CD4-positive, CD25-positive, alpha-beta regulatory T cell (primary cell): ENCODE results near the gene GAGE12J. TPM values are rescaled to one million over a fixed set of nuclear protein-coding genes. Genes with fewer than 3 reads are reported as not detected.

Source experiments
- ATAC-seq, 2 donors: fragments of 150-1000 bp; cut with Tn5 transposase; one replicate each; pipeline ENCODE4 v1.10.0; 2021; ENCODE audit warnings: low read depth in 2 of 2, moderate number of reproducible peaks in 2 of 2, moderate library complexity in 1 of 2
- DNase-seq, 3 donors: peaks; one replicate each; pipeline versions ENCODE4 v3.0.0 to v3.0.0-alpha.2; 2012 to 2022; ENCODE audit warnings: mixed read lengths in 1 of 3
- H3K27ac ChIP-seq: one replicate; pipeline ENCODE4 v1.7.0; 2013; ENCODE audit warnings: mild to moderate bottlenecking, low read length; ENCODE audit not compliant: insufficient read depth, poor library complexity, severe bottlenecking
- H3K27me3 ChIP-seq: one replicate; pipeline ENCODE4 v1.7.0; 2013; ENCODE audit warnings: low read length; ENCODE audit not compliant: control insufficient read depth, insufficient read depth
- H3K36me3 ChIP-seq: one replicate; pipeline ENCODE4 v1.7.0; 2013; ENCODE audit warnings: mild to moderate bottlenecking, low read length, moderate library complexity; ENCODE audit not compliant: control insufficient read depth, insufficient read depth
- H3K4me1 ChIP-seq: 2 replicates; pipeline ENCODE4 v1.7.0; 2013; ENCODE audit warnings: mild to moderate bottlenecking, low read length; ENCODE audit not compliant: insufficient read depth, control insufficient read depth, poor library complexity, severe bottlenecking
- H3K4me3 ChIP-seq: one replicate; pipeline ENCODE4 v1.7.0; 2013; ENCODE audit warnings: low read depth, mild to moderate bottlenecking, low read length, moderate library complexity
- H3K9me3 ChIP-seq, 2 experiments: 1 replicate in 1 of 2; 2 replicates in 1 of 2; pipeline ENCODE4 v1.7.0; 2013; ENCODE audit warnings: low read length in 2 of 2, mild to moderate bottlenecking in 1 of 2, moderate library complexity in 1 of 2; ENCODE audit not compliant: control insufficient read depth in 2 of 2
- H3K27ac Mint-ChIP-seq, 3 donors: one replicate each; pipeline ENCODE4 v1.8.0; 2020 to 2022; ENCODE audit warnings: mild to moderate bottlenecking in 3 of 3, mixed read lengths in 3 of 3, moderate library complexity in 2 of 3
- H3K27me3 Mint-ChIP-seq: one replicate; pipeline ENCODE4 v1.8.0; 2022; ENCODE audit warnings: mild to moderate bottlenecking, mixed read lengths
- H3K36me3 Mint-ChIP-seq: one replicate; pipeline ENCODE4 v1.8.0; 2020; ENCODE audit warnings: mixed read lengths
- H3K4me1 Mint-ChIP-seq, 4 donors: one replicate each; pipeline ENCODE4 v1.8.0; 2020 to 2022; ENCODE audit warnings: mixed read lengths in 4 of 4, mild to moderate bottlenecking in 1 of 4
- H3K4me3 Mint-ChIP-seq, 4 donors: one replicate each; pipeline ENCODE4 v1.8.0; 2020 to 2022; ENCODE audit warnings: mild to moderate bottlenecking in 4 of 4, mixed read lengths in 4 of 4, moderate library complexity in 3 of 4
- H3K9me3 Mint-ChIP-seq, 7 donors: one replicate each; pipeline ENCODE4 v1.8.0; 2020 to 2022; ENCODE audit warnings: mixed read lengths in 7 of 7, mild to moderate bottlenecking in 3 of 7, moderate library complexity in 2 of 7
- polyA plus RNA-seq, 4 donors: library from polyadenylated mRNA; unstranded; fragments of 300-500 nt; fragmentation: Illumina TruSeq; gene quantifications; one replicate each; pipeline ENCODE4 v1.2.3, GENCODE V29; 2021
- total RNA-seq: library from RNA; stranded (reverse); gene quantifications from one replicate; pipeline ENCODE4 v1.2.3, GENCODE V29; 2022

Gene GAGE12J
- total and polyA plus RNA-seq, 5 donors from 2014 or later, result not detected

DNA sequence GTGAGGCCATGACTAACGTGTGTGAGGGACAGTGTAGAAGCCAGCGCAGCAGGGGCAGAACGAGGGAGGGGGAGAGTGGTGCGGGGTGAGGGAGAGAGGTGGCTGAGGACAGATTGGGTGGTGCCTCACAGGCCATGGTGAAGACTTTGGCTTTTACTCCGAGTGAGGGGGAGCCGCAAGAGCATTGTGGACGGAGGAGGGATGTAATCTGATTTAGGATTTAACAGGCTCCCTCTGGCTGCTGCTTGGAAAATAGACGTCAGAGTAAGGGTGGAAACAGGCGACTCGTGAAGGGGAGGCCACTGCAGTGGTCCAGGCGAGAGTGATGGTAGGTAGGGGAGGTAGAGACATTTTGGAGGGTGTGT is 39.2 kb upstream of the GAGE12J start:
- Histone ChIP-seq H3K27ac (peak overlapping the region; percentile 49), H3K9me3 (no peaks in the 10 kb centered on the region), H3K4me3 (peak overlapping the region; percentile 19), H3K4me1 (peaks cover 50% of the 10 kb centered on the region), H3K27me3 (no peaks in the 10 kb centered on the region), H3K36me3 (no peaks in the 10 kb centered on the region)
- Mint-ChIP-seq H3K27ac (peak overlapping the region; percentile 89 to 99 (median 92)), H3K27me3 (no peaks in the 10 kb centered on the region), H3K36me3 (peaks cover 5% of the 10 kb centered on the region), H3K9me3 (no peaks in the 10 kb centered on the region), H3K4me1 (peaks cover 16 to 66% (median 34%) of the 10 kb centered on the region in 4 donors), H3K4me3 (peak overlapping the region in 3 of 4 donors; percentile 73)
- peak; percentile 17 to 20 for ATAC-seq
- peak in 1 of 3 donors; percentile 42 for DNase-seq

DNA sequence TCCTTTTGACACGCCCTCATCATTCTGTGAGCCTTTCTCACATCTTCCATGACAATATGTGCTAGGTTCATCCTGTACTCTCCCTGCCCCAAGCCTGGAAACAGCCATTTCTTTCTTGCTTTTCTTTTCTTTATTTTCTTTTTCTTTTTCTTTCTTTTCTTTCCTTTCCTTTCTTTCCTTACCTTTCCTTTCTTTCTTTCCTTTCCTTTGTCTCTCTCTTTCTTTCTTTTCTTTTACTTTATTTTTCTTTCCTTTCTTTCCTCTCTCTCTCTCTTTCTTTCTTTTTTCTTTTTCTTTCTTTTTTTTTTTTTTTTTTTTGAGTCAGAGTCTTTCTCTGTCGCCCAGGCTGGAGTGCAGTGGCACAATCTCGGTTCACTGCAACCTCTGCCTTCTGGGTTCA is 37.6 kb upstream of the GAGE12J start:
- peaks cover 46% of the 10 kb centered on the region for H3K4me1 ChIP-seq
- no peak for ATAC-seq
- Mint-ChIP-seq H3K4me3 (no peak overlapping the region), H3K4me1 (peaks cover 8 to 66% (median 31%) of the 10 kb centered on the region in 4 donors), H3K27ac (peak overlapping the region in 1 of 3 donors; percentile 79), H3K9me3 (no peaks in the 10 kb centered on the region), H3K36me3 (peaks cover 5% of the 10 kb centered on the region), H3K27me3 (no peaks in the 10 kb centered on the region)
- H3K27ac ChIP-seq, result peak overlapping the region; percentile 49
- H3K9me3 ChIP-seq, result no peaks in the 10 kb centered on the region
- H3K4me3 ChIP-seq, result no peak overlapping the region
- no peak for DNase-seq
- no peaks in the 10 kb centered on the region for H3K36me3 ChIP-seq
- H3K27me3 ChIP-seq, result no peaks in the 10 kb centered on the region

DNA sequence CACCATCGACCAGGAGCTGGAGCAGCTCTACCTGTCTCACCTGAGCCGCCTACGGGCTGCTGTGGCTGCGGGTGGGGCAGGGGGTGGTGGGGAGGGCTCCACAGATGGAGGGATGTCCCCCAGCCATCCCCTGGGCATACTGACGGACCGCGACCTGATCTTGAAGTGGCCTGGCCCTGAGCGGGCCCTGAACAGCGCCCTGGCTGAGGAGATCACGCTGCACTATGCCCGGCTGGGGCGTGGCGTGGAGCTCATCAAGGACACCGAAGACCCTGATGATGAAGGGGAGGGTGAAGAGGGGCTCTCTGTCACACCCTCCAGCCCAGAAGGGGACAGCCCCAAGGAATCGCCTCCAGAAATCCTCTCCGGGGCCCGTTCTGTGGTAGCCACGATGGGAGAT is 35.7 kb upstream of the GAGE12J start:
- Histone ChIP-seq H3K36me3 (no peaks in the 10 kb centered on the region), H3K4me1 (peaks cover 38% of the 10 kb centered on the region), H3K4me3 (no peak overlapping the region), H3K9me3 (no peaks in the 10 kb centered on the region), H3K27me3 (no peaks in the 10 kb centered on the region), H3K27ac (peak overlapping the region; percentile 14)
- no peaks in the 10 kb centered on the region for H3K27me3 Mint-ChIP-seq
- DNase-seq (no peak), ATAC-seq (no peak)
- H3K9me3 Mint-ChIP-seq, result no peaks in the 10 kb centered on the region
- H3K4me3 Mint-ChIP-seq, result no peak overlapping the region
- peaks cover 11 to 65% (median 22%) of the 10 kb centered on the region in 4 donors for H3K4me1 Mint-ChIP-seq
- H3K36me3 Mint-ChIP-seq, result peaks cover 5% of the 10 kb centered on the region
- H3K27ac Mint-ChIP-seq, result peak overlapping the region in 1 of 3 donors; percentile 79

DNA sequence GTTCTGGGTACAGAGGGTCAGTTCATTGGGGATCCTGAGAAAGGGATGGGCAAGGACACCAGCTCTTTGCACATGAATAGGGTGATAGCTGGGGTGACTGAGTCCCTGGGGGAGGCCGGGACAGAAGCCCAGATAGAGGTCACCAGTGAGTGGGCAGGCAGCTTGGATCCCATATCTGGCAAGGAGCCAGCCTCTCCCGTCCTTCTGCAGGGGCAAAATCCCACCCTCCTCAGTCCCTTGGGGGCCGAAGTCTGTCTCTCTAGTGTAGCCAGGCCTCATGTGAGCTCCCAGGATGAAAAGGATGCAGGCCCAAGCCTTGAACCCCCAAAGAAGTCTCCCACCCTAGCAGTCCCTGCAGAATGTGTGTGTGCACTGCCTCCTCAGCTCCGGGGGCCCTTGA is 35.3 kb upstream of the GAGE12J start:
- H3K27me3 ChIP-seq, result no peaks in the 10 kb centered on the region
- no peak for ATAC-seq
- H3K27me3 Mint-ChIP-seq, result no peaks in the 10 kb centered on the region

DNA sequence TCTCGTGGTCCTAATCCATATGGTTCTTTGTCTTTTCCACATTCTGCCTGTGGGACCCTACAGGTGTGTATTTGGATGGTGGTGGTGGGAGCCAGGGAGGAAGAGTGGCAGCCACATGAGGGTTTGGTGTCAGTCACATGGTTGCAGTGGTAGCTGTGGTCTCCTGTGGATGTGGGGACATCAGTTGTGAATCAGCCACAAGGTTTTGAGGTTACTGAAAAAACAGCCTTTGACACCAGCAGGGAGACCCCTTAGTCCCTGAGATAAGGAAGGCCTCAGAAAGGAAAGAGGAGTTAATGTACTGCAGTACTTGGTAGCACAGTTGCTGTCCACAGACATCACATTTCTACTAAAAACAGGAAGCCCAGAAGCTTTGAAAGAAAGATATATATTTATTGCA is 34.2 kb upstream of the GAGE12J start:
- Histone ChIP-seq H3K4me1 (peaks cover 40% of the 10 kb centered on the region), H3K4me3 (peak overlapping the region; percentile 19), H3K9me3 (no peaks in the 10 kb centered on the region), H3K27ac (peak overlapping the region; percentile 47), H3K36me3 (no peaks in the 10 kb centered on the region), H3K27me3 (no peaks in the 10 kb centered on the region)
- peak overlapping the region; percentile 7 to 78 (median 54) for H3K4me3 Mint-ChIP-seq
- H3K27ac Mint-ChIP-seq, result peak overlapping the region; percentile 35 to 81 (median 36)
- no peaks in the 10 kb centered on the region for H3K9me3 Mint-ChIP-seq
- DNase-seq (peak in 1 of 3 donors; percentile 41), ATAC-seq (peak in 1 of 2 donors; percentile 13)
- H3K27me3 Mint-ChIP-seq, result no peaks in the 10 kb centered on the region
- peaks cover 1% of the 10 kb centered on the region for H3K36me3 Mint-ChIP-seq
- H3K4me1 Mint-ChIP-seq, result peaks cover 5 to 64% (median 19%) of the 10 kb centered on the region in 4 donors

More for the DNA sequence above, 35.3 kb upstream of the GAGE12J start:
- Histone ChIP-seq H3K36me3 (no peaks in the 10 kb centered on the region), H3K27ac (no peak overlapping the region), H3K4me1 (peaks cover 36% of the 10 kb centered on the region), H3K4me3 (no peak overlapping the region), H3K9me3 (no peaks in the 10 kb centered on the region)
- DNase-seq, result no peak
- Mint-ChIP-seq H3K36me3 (peaks cover 5% of the 10 kb centered on the region), H3K4me3 (no peak overlapping the region), H3K4me1 (peaks cover 11 to 65% (median 21%) of the 10 kb centered on the region in 4 donors), H3K9me3 (no peaks in the 10 kb centered on the region), H3K27ac (peak overlapping the region in 1 of 3 donors; percentile 79)

DNA sequence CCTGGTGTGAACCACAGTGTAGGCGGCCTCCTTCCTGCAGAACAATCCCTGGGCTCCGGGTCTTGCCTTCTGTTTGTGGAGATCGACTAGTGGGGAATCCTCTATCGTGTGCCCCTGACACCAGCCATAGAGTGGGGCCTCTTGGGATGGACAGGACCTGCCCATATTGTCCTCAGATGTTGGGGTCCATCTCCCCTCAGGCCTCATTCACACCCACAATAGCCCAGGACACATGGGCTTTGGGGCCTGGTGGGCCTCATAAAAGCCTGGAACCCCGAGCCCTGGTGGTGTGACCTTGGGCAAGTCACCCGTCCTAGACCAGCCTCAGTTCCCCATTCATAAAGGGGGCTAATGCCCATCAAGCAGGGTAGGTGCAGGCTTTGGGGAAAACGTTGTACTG is 31.6 kb upstream of the GAGE12J start:
- no peak for ATAC-seq
- H3K27me3 ChIP-seq, result no peaks in the 10 kb centered on the region
- no peak overlapping the region for H3K4me3 Mint-ChIP-seq

DNA sequence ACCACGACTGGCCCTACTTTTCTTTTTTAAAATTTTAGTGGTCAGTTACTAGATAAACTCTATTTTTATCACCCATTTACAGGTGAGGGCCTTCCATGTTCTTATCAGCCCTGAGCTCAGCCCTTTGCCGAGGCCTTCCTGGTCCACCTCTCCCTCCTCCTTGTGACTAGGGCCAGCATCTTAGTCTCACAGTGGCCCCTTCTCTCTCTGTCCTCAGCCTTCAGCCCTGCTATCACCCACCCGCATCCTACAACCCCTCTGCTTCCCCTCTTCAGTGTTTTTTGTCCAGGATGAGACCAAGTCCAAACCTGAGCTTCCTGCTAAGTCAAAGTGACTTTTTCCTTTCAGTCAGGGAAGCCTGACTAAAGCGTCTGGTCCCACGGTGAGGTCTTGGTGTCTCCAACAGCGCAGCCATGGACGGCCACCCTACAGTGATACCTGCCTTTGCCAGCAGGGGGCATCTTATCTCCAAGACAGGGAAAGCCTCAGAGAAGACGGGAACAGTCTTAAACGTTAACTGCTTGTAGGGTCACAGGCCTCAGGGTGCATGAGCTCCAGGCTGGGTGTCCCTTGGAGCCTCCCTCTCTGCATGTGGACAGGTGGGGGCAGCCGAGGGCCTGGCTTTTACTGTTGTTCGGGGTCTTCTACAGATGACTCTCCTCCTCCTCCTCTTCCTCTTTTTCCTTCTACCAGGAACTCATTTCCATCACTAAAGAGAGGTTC is 30.1 kb upstream of the GAGE12J start:
- Mint-ChIP-seq H3K27me3 (no peaks in the 10 kb centered on the region), H3K27ac (peak overlapping the region; percentile 79 to 93 (median 92)), H3K4me1 (peaks cover 9 to 75% (median 22%) of the 10 kb centered on the region in 4 donors), H3K4me3 (peak overlapping the region; percentile 54 to 73 (median 65)), H3K9me3 (no peaks in the 10 kb centered on the region), H3K36me3 (no peaks in the 10 kb centered on the region)
- H3K4me3 ChIP-seq, result no peak overlapping the region
- H3K4me1 ChIP-seq, result peaks cover 32% of the 10 kb centered on the region
- ATAC-seq (peak; percentile 73 to 77), DNase-seq (peak; percentile 42 to 71 (median 54))
- H3K27me3 ChIP-seq, result no peaks in the 10 kb centered on the region
- no peaks in the 10 kb centered on the region for H3K36me3 ChIP-seq
- peak overlapping the region; percentile 14 for H3K27ac ChIP-seq
- H3K9me3 ChIP-seq, result no peaks in the 10 kb centered on the region

More for the DNA sequence above, 31.6 kb upstream of the GAGE12J start:
- H3K27ac Mint-ChIP-seq, result peak overlapping the region in 2 of 3 donors; percentile 81 to 84
- no peaks in the 10 kb centered on the region for H3K27me3 Mint-ChIP-seq
- no peaks in the 10 kb centered on the region for H3K9me3 Mint-ChIP-seq
- Histone ChIP-seq H3K27ac (no peak overlapping the region), H3K4me1 (peaks cover 32% of the 10 kb centered on the region), H3K4me3 (no peak overlapping the region), H3K36me3 (no peaks in the 10 kb centered on the region), H3K9me3 (no peaks in the 10 kb centered on the region)
- no peak for DNase-seq
- H3K4me1 Mint-ChIP-seq, result peaks cover 9 to 61% (median 16%) of the 10 kb centered on the region in 4 donors
- H3K36me3 Mint-ChIP-seq, result no peaks in the 10 kb centered on the region
